ENCODE data around the gene GUCD1.
"Not testable (repeated sequence)": the region's sequence is repeated elsewhere in the genome, so short reads cannot be mapped to it uniquely, and the experiment has no call there.

DNA sequence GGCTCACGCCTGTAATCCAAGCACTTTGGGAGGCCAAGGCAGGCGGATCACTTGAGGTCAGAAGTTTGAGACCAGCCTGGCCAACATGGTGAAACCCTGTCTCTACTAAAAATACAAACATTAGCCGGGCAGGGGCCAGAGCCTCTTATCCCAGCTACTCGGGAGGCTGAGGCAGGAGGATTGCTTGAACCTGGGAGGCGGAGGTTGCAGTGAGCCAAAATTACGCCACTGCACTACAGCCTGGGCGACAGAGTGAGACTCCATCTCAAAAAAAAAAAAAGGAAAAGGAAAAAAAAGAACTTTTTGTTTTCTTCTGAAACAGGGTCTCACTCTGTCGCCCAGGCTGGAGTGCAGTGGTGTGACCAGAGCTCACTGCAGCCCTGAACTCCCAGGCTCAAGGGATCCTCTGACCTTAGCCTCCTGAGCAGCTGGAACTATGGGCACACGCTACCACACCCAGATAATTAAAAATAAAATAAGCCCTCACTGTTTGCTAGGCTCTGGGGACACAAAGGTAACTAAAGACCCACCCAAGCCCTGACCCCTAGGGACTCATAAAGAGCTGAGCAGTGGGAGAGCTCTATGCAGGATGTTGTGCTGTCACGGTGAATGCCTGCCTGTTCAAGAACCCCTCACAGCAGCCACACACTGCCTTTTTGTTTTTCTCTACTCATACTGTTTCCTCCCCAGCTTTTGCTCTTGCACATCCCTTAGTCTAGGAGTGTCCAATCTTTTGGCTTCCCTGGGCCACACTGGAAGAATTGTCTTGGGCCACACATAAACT is 2.2 kb downstream of the GUCD1 start:
- TF ChIP-seq, protein P1, sequence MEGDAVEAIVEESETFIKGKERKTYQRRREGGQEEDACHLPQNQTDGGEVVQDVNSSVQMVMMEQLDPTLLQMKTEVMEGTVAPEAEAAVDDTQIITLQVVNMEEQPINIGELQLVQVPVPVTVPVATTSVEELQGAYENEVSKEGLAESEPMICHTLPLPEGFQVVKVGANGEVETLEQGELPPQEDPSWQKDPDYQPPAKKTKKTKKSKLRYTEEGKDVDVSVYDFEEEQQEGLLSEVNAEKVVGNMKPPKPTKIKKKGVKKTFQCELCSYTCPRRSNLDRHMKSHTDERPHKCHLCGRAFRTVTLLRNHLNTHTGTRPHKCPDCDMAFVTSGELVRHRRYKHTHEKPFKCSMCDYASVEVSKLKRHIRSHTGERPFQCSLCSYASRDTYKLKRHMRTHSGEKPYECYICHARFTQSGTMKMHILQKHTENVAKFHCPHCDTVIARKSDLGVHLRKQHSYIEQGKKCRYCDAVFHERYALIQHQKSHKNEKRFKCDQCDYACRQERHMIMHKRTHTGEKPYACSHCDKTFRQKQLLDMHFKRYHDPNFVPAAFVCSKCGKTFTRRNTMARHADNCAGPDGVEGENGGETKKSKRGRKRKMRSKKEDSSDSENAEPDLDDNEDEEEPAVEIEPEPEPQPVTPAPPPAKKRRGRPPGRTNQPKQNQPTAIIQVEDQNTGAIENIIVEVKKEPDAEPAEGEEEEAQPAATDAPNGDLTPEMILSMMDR (IDR thresholded peaks at IDR 0.05) = not testable (repeated sequence)
- not testable (repeated sequence) for TF ChIP-seq POLR2A (IDR thresholded peaks at IDR 0.05)
